HG03342 (cell line): ENCODE measurements around the gene PPP4R2.
"Not testable (repeated sequence)": the region's sequence is repeated elsewhere in the genome, so short reads cannot be mapped to it uniquely, and the experiment has no call there.

Experiments
- ATAC-seq: cut with Tn5 transposase; IDR thresholded peaks from one replicate; pipeline ENCODE4 v1.9.1; 2021; ENCODE audit warnings: mild to moderate bottlenecking, moderate library complexity; ENCODE audit not compliant: unreplicated experiment

The PPP4R2 gene

GRCh38 chr3:72976281-72976741, 20.3 kb upstream of the PPP4R2 start:
- ATAC-seq, result no peak

DNA sequence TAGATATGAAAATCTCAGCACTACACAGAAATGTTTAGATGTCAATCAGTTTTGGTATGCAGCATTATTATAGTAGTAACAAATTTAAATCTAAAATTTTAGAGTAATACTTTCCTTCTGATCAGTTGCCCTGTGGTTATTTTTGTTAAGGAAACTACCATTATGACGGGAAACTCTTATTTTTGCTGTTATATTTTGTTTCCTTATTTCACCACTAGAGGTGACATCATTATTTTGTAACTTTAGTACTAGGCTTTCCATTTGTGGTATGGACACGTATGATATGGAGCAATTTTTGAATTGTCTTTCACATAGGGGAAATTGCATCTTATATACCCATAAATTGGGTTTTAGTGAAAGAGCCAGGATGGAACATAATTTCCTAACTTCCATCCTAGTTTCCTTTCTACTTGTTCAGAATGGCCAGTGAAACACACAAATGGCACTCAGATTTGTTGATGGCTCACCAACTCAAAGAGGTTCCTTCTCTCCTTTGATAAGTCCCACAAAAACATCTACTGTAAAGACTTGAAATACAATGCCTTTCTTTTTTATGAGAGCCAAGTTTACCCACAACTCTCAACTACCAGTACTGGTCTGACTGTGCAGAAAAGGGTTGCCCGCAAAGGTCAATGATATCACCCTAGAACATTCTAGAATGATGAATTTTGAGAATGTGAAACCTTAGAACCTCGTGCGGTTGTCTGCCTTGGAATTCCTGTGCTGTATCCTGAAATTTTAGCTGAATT, 19.4 kb upstream of the PPP4R2 start:
- no peak for ATAC-seq

- no peak for ATAC-seq
These were observed 13.8 kb upstream of the PPP4R2 start for GRCh38 chr3:72982609-72983366.

DNA sequence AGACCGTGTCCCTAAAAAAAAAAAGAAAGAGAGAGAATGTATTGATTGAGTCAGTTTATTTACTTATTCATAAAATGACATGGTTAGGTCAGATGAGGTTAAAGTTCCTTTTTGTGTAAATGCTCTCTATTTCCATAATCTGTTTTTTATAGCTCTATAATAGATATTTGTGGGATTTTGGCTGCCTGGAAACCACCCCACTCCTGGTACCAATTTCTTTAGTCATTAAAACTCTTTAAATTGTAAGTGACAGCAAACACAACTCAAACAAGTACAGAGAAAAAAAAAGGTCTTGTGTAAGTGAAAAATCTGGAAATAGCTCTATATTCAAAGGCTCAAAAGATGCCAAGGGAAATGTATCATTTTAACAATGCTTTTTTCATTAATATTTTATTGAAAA, 11.0 kb upstream of the PPP4R2 start:
- no peak for ATAC-seq

- ATAC-seq, result no peak
These were observed 5.8 kb upstream of the PPP4R2 start for GRCh38 chr3:72990701-72991395.

- no peak for ATAC-seq
These were observed 5.1 kb upstream of the PPP4R2 start for GRCh38 chr3:72991522-72991921.

DNA sequence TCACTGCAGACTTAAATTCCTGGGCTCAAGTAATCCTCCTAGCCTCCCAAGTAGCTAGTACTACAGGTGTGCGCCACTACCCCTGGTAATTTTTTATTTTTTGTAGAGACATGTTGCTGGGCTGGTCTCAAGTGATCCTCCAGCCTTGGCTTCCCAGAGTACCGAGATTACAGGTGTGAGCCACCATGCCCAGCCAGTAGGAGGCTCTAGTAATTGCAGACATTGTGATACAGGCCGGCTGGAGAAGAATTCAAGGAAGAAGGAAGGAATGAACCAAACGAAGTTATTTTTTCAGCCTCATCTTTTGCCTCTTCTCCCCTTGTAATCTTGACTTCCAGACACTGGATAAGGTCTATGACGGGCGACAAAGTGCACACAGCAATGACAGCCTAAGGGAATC, 3.2 kb upstream of the PPP4R2 start:
- ATAC-seq, result no peak

GRCh38 chr3:72995337-72995736, 1.3 kb upstream of the PPP4R2 start:
- no peak for ATAC-seq

- ATAC-seq, result no peak
These were observed 514 bp upstream of the PPP4R2 start for GRCh38 chr3:72996121-72996472.

DNA sequence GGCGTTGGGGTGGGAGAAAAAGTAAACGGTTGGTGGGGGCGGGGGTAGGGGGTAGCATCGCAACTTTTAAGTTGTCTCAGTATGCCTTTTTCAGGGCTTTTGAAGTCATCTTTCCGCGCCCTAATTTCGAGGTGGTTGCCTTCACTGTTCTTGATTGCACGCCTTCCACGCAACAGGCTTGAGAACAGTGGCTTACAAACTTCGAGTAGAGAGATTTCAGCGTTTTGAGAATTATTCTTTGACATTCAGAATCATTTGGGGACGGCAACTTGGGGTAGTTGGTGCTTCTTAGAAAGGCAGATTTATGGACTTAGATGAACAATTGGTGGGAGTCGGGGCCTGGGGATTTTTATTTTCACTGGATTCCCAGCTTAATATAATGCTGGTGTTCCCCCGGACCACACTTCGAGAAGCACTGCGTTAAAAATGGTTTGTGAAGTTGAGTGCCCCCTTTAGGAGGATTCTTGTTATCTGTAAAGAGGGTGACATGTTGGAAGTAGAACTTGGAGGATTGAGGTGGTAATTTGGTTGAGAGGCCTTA, 880 bp downstream of the PPP4R2 start:
- ATAC-seq, result peak; percentile 3

- no peak for ATAC-seq
These were observed 1.9 kb downstream of the PPP4R2 start for GRCh38 chr3:72998466-72998865.

DNA sequence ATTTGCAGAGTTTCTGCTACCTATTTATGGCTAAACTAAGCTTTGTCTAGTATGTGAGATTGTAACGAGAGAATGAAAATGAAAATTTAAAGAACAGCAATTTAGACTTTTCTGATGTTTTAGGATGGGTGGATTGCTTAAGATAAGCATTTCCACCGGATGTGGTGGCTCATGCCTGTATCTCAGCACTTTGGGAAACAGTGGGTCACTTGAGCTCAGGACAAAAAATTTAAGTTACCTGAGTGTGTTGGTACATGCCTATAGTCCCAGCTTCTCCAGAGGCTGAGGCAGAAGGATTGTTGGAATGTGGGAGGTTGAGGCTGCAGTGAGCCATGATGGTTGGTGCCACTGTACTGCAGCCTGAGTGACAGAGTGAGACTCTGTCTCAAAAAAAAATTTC, 3.3 kb downstream of the PPP4R2 start:
- ATAC-seq, result no peak

DNA sequence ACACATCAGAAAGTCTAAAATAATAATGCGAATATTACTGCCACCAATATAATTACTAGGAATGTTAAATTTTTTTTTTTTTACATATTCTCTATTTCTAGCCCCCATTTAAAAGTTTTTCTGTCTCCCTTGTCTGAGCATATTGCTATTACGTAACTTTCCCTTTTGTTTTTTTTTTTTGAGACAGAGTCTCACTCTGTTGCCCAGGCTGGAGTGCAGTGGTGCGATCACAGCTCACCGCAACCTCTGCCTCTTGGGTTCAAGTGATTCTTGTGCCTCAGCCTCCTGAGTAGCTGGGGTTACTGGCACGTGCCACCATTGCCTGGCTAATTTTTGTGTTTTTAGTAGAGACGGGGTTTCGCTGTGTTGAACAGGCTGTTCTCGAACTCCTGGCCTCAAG, 6.4 kb downstream of the PPP4R2 start:
- ATAC-seq, result not testable (repeated sequence)

GRCh38 chr3:73004316-73004715, 7.7 kb downstream of the PPP4R2 start:
- ATAC-seq, result no peak

- ATAC-seq, result no peak
These were observed 11.5 kb downstream of the PPP4R2 start for GRCh38 chr3:73007992-73008712.

DNA sequence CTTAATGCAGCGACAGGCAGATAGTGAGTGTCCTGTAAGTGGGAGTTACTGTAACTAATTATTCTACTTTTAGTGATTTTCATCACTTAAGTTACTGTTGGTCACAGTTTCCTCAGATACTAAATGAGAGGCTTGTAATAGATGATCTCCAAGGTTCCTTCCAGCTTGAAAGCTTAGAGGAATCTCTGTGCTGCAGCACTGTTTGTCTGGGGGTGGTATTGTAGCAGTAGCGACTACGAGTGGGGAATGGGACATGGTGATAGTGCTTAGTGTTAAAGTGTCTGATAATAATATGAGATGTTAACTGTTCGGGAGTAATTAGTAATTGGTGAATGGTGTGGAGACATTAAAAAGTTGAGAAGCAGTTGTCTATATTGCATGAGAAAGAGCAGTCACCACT, 12.4 kb downstream of the PPP4R2 start:
- ATAC-seq, result no peak

DNA sequence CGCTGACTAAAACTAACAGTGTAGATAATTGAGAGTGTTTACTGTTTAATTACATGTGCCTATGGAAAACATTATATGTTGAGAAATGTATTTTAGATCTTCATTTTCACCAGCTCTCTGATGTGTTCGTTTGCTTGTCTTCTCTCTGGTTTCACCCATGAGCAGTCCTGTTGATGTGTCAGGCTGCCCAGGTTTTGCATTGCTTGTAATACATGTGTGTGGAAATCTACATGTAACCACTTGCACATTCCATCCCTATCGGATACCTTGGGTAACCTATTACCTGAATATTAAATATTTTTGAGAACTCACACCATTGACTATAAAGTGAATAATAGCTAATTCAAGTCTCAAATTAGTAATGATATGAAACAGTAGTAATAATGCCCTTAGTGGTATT, 13.1 kb downstream of the PPP4R2 start:
- ATAC-seq, result no peak

GRCh38 chr3:73010158-73010557, 13.5 kb downstream of the PPP4R2 start:
- no peak for ATAC-seq

GRCh38 chr3:73018298-73018697, 21.7 kb downstream of the PPP4R2 start:
- no peak for ATAC-seq

DNA sequence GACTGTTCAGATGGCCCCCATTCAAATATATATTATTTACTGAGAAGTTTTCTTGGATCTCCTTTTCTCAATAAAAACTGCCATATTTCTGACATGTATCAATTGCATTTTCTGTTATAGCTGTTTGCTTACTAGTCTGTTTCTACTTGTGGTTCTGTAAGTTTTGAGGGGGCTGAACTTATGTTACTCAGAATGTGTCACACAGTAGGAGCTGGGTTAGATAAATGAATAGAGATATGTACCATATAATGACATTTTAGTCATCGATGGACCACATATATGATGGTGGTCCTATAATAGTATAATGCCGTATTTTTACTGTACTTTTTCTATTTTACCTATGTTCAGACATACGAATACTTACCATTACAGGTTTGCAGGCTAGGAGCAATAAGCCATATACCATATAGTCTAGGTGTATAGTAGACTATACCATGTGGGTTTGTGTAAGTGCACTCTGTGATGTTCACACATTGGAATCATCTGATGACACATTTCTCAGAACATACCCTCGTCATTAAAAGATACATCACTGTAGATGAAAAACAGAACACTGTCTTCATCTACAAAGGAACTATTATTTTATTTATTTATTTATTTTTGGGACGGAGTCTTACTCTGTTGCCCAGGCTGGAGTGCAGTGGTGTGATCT, 22.3 kb downstream of the PPP4R2 start:
- ATAC-seq, result no peak
